GM12891 (cell line): ENCODE results near the gene TIAM2.

ENCODE experiments used
- POLR2A ChIP-seq: IDR thresholded peaks from 2 replicates; pipeline ENCODE4 v1.6.1; 2011; ENCODE audit warnings: low read depth, low read length, control low read depth
- POLR2AphosphoS5 ChIP-seq: IDR thresholded peaks from 2 replicates; pipeline ENCODE4 v1.6.1; 2011; ENCODE audit warnings: low read depth, low read length, control low read depth

- TF ChIP-seq POLR2AphosphoS5 (no peak), POLR2A (no peak)
Measured at GRCh38 chr6:155079985-155080452, 84.9 kb downstream of the TIAM2 start.
